ENCODE data around the gene ZBTB6.

- no peak for TF ChIP-seq E2F6 (IDR thresholded peaks at IDR 0.05)
- TF ChIP-seq POLR2AphosphoS5 (IDR thresholded peaks at IDR 0.05; ENCODE audit: low read depth, low read length), result no peak
- no peak for TF ChIP-seq RAD21 (IDR thresholded peaks at IDR 0.05 in 1 of 2, conservative IDR thresholded peaks at IDR 0.05 in 1 of 2; ENCODE audit: low read depth in 2 of 2, low read length in 2 of 2)
- no peak for TF ChIP-seq EZH2 (IDR thresholded peaks at IDR 0.05; ENCODE audit: low read depth, low read length, severe bottlenecking)
- no peak for TF ChIP-seq ASH2L (IDR thresholded peaks at IDR 0.05; ENCODE audit: low read length)
- TF ChIP-seq CTCF (IDR thresholded peaks at IDR 0.05; ENCODE audit: control extremely low read depth in 1 of 3, insufficient read depth in 1 of 3, low read depth in 1 of 3, low read length in 3 of 3), result no peak
- no peak for TF ChIP-seq POLR2A (IDR thresholded peaks at IDR 0.05; ENCODE audit: control extremely low read depth in 1 of 2, low read depth in 2 of 2, low read length in 2 of 2)
- no peak for TF ChIP-seq ATF2 (IDR thresholded peaks at IDR 0.05; ENCODE audit: low read length)
- TF ChIP-seq SRF (IDR thresholded peaks at IDR 0.05; ENCODE audit: low read depth, low read length), result no peak
- TF ChIP-seq CEBPB (IDR thresholded peaks at IDR 0.05; ENCODE audit: low read depth, low read length), result no peak
- no peak for TF ChIP-seq CBX5 (IDR thresholded peaks at IDR 0.05; ENCODE audit: low read depth, low read length)
- no peak for TF ChIP-seq TCF12 (IDR thresholded peaks at IDR 0.05; ENCODE audit: low read depth, low read length)
- no peak for TF ChIP-seq ATF3 (IDR thresholded peaks at IDR 0.05; ENCODE audit: insufficient read depth, low read depth, low read length)
- no peak for TF ChIP-seq FOSL1 (IDR thresholded peaks at IDR 0.05; ENCODE audit: insufficient read depth, low read depth, low read length)
Observed at GRCh38 chr9:122863407-122863806, 49.7 kb downstream of the ZBTB6 start.

Measured in H1 (cell line).